Activated CD4-positive, alpha-beta T cell treated with anti-CD3 and anti-CD28 coated beads for 36 hours (primary cell): ENCODE measurements around the gene NKAIN4. TPM values are rescaled to one million over a fixed set of nuclear protein-coding genes. Genes with fewer than 3 reads are reported as not detected.
A peak's percentile ranks its signal among the peaks of the same experiment; 100 is the strongest.

Experiments used
- ATAC-seq: fragments of 200-7000 bp; cut with Tn5 transposase; one replicate; pipeline ENCODE4 v1.10.0; 2021; ENCODE audit warnings: mild to moderate bottlenecking, moderate library complexity
- CTCF ChIA-PET: fragments of 350-600 bp; sonication (Branson Sonifier 250); formaldehyde crosslinking; loops from one replicate; lab custom pipeline; 2021; ENCODE audit warnings: antibody characterized with exemption; lab: Charles Lee
- POLR2A ChIA-PET: fragments of 350-600 bp; sonication (Branson Sonifier 250); formaldehyde crosslinking; loops from one replicate; lab custom pipeline; 2021; ENCODE audit warnings: antibody characterized with exemption, inconsistent platforms; lab: Charles Lee
- DNase-seq: peaks from one replicate; pipeline ENCODE4 v3.0.0-alpha.2; 2020
- H3K27ac Mint-ChIP-seq: one replicate; pipeline ENCODE4 v1.8.0; 2021; ENCODE audit warnings: mixed read lengths
- H3K27me3 Mint-ChIP-seq: one replicate; pipeline ENCODE4 v1.8.0; 2021; ENCODE audit warnings: mixed read lengths
- H3K36me3 Mint-ChIP-seq: one replicate; pipeline ENCODE4 v1.8.0; 2021; ENCODE audit warnings: low read depth, mixed read lengths
- H3K4me1 Mint-ChIP-seq: one replicate; pipeline ENCODE4 v1.8.0; 2021; ENCODE audit warnings: mixed read lengths
- H3K4me3 Mint-ChIP-seq: one replicate; pipeline ENCODE4 v1.8.0; 2021; ENCODE audit warnings: mild to moderate bottlenecking, moderate library complexity, mixed read lengths
- H3K9me3 Mint-ChIP-seq: one replicate; pipeline ENCODE4 v1.8.0; 2021; ENCODE audit warnings: low read depth, mixed read lengths
- intact Hi-C, 2 experiments: fragments of 100-400 bp; cut with DNase I in 1 of 2; cut with micrococcal nuclease in 1 of 2; formaldehyde crosslinking; loops; one replicate each; pipeline versions ENCODE4 v1.14.2 to v1.15.1; 2022 to 2024; cut with DNase I, micrococcal nuclease
- total RNA-seq, 2 experiments: library from RNA; stranded (reverse); gene quantifications; one replicate each; pipeline ENCODE4 v1.2.3, GENCODE V29; 2021

NKAIN4 gene
- total RNA-seq, 2 experiments from 2014 or later: not detected

GRCh38 chr20:63294536-63294900 lies 40.3 kb upstream of the NKAIN4 start:
- Mint-ChIP-seq H3K9me3 (no peaks in the 10 kb centered on the region), H3K4me3 (no peak overlapping the region), H3K27me3 (peaks cover 10% of the 10 kb centered on the region), H3K36me3 (no peaks in the 10 kb centered on the region), H3K4me1 (peaks cover 6% of the 10 kb centered on the region), H3K27ac (no peak overlapping the region)
- intact Hi-C loops: loop anchor here in 1 of 2 experiments (5.0 kb wide), 1 partner anchor 237 kb away; no protein-coding TSS in a partner anchor
- POLR2A ChIA-PET: interaction anchor here (0.5 kb wide), 1 partner anchor 975 kb away, joined by 3 read pairs; no protein-coding TSS in a partner anchor
- DNase-seq: no peak
- CTCF ChIA-PET: interaction anchor here (0.6 to 0.7 kb wide), 2 partner anchors 71 to 784 kb away, joined by 3 read pairs; no protein-coding TSS in a partner anchor
- ATAC-seq: no peak

DNA sequence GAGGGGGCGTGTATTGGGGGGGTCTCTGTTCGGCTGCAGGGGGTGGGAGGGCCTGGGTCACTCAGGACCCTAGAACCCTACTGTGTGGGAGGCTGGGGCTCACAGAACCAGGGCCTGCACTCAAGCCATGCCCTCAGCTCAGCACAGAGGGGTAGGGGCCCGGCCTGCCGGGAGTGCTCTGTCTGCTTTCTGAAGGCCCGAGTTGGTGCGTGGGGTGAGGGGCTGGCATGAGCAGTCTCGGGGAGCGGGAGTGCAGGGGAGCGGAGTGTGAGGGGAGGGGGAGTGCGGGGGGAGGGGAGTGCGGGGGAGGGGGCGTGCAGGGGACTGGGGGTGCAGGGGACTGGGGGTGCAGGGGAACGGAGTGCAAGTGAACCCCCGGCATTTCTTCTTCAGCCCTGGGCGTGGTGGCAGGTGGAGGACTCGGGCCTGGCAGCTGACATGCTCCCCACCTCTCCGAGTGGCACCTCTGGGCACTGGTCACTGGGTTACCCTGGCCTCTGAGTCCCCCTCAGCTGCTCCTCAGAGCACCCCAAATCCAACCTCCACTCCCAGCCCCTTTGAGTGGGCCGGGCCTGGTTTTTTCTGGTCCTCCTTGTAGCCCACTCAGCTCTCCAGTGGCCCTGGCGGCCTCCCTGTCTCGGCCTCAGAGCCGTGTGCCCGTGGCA lies 39.7 kb upstream of the NKAIN4 start:
- intact Hi-C loops: loop anchor here in 1 of 2 experiments (5.0 kb wide), 1 partner anchor 237 kb away; no protein-coding TSS in a partner anchor
- POLR2A ChIA-PET: no interaction called here
- CTCF ChIA-PET: no interaction called here
- DNase-seq (no peak), ATAC-seq (no peak)
- Mint-ChIP-seq H3K27ac (no peak overlapping the region), H3K36me3 (no peaks in the 10 kb centered on the region), H3K27me3 (peaks cover 7% of the 10 kb centered on the region), H3K9me3 (no peaks in the 10 kb centered on the region), H3K4me3 (no peak overlapping the region), H3K4me1 (peaks cover 6% of the 10 kb centered on the region)

DNA sequence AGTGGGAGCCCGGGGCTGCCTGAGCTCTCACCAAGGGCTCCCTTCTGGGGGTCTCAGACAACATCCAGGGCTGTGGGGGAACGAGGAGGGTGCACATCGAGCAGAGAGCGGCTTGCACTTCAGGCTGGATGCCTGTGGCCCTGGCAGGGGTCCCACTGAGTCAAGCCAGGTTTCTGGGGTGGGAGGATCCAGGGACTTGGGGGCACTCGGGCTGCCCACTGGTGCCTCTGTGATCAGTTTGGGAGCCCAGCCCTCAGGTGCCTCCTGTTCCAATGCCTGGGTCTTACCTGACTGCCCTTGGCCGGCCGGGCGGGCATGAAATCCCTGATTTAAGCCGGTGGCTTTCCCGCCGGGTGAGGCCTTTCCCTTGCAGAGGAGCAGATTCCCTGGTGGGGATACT lies 39.2 kb upstream of the NKAIN4 start:
- Mint-ChIP-seq H3K9me3 (no peaks in the 10 kb centered on the region), H3K4me1 (peaks cover 6% of the 10 kb centered on the region), H3K27ac (no peak overlapping the region), H3K27me3 (peaks cover 5% of the 10 kb centered on the region), H3K36me3 (peaks cover 3% of the 10 kb centered on the region), H3K4me3 (no peak overlapping the region)
- ATAC-seq (no peak), DNase-seq (no peak)
- ChIA-PET CTCF (no interaction called here), POLR2A (interaction anchor here (0.6 kb wide), 1 partner anchor 221 kb away, joined by 3 read pairs; no protein-coding TSS in a partner anchor)
- intact Hi-C loops: loop anchor here in 1 of 2 experiments (5.0 kb wide), 1 partner anchor 236 kb away; no protein-coding TSS in a partner anchor

GRCh38 chr20:63292904-63293303 lies 38.6 kb upstream of the NKAIN4 start, which contains the start of gene COL20A1:
COL20A1 (plus strand) TSS chr20:63293186; CDS start chr20:63295108, 1,922 bp downstream.
- intact Hi-C loops: loop anchor here in 1 of 2 experiments (5.0 kb wide), 1 partner anchor 236 kb away; no protein-coding TSS in a partner anchor
- ChIA-PET POLR2A (interaction anchor here (0.6 kb wide), 1 partner anchor 220 kb away, joined by 3 read pairs; no protein-coding TSS in a partner anchor), CTCF (no interaction called here)
- H3K9me3 Mint-ChIP-seq: no peaks in the 10 kb centered on the region
- H3K36me3 Mint-ChIP-seq: peaks cover 6% of the 10 kb centered on the region
- no peak within 1 kb of the TSS for H3K4me3 Mint-ChIP-seq
- DNase-seq (no peak), ATAC-seq (no peak)
- H3K27ac Mint-ChIP-seq: no peak within 1 kb of the TSS
- H3K4me1 Mint-ChIP-seq: peaks cover 6% of the 10 kb centered on the region
- H3K27me3 Mint-ChIP-seq: peaks cover 5% of the 10 kb centered on the region

- no peak for ATAC-seq
- no peak overlapping the region for H3K4me3 Mint-ChIP-seq
- ChIA-PET CTCF (interaction anchor here (0.5 to 0.6 kb wide), 2 partner anchors 151 to 190 kb away, joined by 3 read pairs; no protein-coding TSS in a partner anchor), POLR2A (no interaction called here)
- H3K4me1 Mint-ChIP-seq: peaks cover 6% of the 10 kb centered on the region
- peaks cover 5% of the 10 kb centered on the region for H3K27me3 Mint-ChIP-seq
- no peak for DNase-seq
- intact Hi-C loops: loop anchor here in 1 of 2 experiments (5.0 kb wide), 1 partner anchor 235 kb away; no protein-coding TSS in a partner anchor
- peaks cover 6% of the 10 kb centered on the region for H3K36me3 Mint-ChIP-seq
- H3K27ac Mint-ChIP-seq: no peak overlapping the region
- no peaks in the 10 kb centered on the region for H3K9me3 Mint-ChIP-seq
Observed at GRCh38 chr20:63292292-63292701, 38.0 kb upstream of the NKAIN4 start.

GRCh38 chr20:63291811-63292210 lies 37.5 kb upstream of the NKAIN4 start:
- ChIA-PET POLR2A (no interaction called here), CTCF (interaction anchor here (0.5 to 1.1 kb wide), 4 partner anchors 10 to 191 kb away, joined by 3 to 4 read pairs (median 3); no protein-coding TSS in a partner anchor)
- peaks cover 6% of the 10 kb centered on the region for H3K36me3 Mint-ChIP-seq
- ATAC-seq: no peak
- DNase-seq: no peak
- peaks cover 6% of the 10 kb centered on the region for H3K4me1 Mint-ChIP-seq
- no peak overlapping the region for H3K4me3 Mint-ChIP-seq
- H3K27ac Mint-ChIP-seq: no peak overlapping the region
- H3K9me3 Mint-ChIP-seq: no peaks in the 10 kb centered on the region
- peaks cover 5% of the 10 kb centered on the region for H3K27me3 Mint-ChIP-seq
- intact Hi-C loops: loop anchor here in 1 of 2 experiments (1.0 to 5.0 kb wide), 2 partner anchors 69 to 235 kb away; no protein-coding TSS in a partner anchor

GRCh38 chr20:63290677-63291472 lies 36.6 kb upstream of the NKAIN4 start:
- Mint-ChIP-seq H3K9me3 (no peaks in the 10 kb centered on the region), H3K36me3 (peaks cover 8% of the 10 kb centered on the region), H3K27ac (no peak overlapping the region), H3K27me3 (peaks cover 5% of the 10 kb centered on the region), H3K4me1 (peaks cover 6% of the 10 kb centered on the region), H3K4me3 (no peak overlapping the region)
- ATAC-seq (peak; percentile 75), DNase-seq (peak; percentile 85)
- ChIA-PET CTCF (interaction anchor here (0.6 to 1.1 kb wide), 3 partner anchors 9 to 18 kb away, joined by 3 to 5 read pairs (median 4); no protein-coding TSS in a partner anchor), POLR2A (interaction anchor here (1.2 kb wide), 1 partner anchor 18 kb away, joined by 3 read pairs; the partner anchor contains the start of gene ARFGAP1)
- intact Hi-C loops: loop anchor here in 1 of 2 experiments (1.0 to 5.0 kb wide), 2 partner anchors 68 to 234 kb away; no protein-coding TSS in a partner anchor

DNA sequence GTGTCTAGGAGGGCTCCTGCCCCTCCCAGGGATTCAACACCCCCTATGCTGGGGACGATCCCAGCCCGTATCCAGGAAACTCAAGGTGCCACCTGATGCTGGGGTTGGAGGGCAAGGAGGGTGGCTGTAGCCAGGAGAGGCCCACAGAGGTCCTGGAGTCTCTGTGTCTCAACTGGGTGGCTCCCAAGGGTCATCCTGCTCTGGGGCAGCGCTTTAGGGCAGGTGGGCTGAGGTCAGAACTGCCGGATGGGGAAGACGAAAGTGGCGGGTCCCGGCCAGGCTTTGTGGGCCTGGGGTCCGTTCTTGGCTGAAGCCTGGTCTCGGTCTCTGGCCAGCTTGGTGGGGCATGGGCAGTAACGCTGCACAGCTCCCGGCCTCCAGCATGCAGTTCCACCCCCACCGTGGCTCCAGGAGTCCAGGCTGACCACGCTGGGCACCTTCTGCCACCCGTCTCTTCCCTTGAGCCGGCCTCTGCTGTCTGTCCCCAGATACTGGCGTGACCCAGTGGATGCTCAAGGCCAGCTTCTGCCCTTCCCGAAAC lies 35.9 kb upstream of the NKAIN4 start:
- CTCF ChIA-PET: interaction anchor here (2.0 kb wide), 1 partner anchor 67 kb away, joined by 4 read pairs; no protein-coding TSS in a partner anchor

DNA sequence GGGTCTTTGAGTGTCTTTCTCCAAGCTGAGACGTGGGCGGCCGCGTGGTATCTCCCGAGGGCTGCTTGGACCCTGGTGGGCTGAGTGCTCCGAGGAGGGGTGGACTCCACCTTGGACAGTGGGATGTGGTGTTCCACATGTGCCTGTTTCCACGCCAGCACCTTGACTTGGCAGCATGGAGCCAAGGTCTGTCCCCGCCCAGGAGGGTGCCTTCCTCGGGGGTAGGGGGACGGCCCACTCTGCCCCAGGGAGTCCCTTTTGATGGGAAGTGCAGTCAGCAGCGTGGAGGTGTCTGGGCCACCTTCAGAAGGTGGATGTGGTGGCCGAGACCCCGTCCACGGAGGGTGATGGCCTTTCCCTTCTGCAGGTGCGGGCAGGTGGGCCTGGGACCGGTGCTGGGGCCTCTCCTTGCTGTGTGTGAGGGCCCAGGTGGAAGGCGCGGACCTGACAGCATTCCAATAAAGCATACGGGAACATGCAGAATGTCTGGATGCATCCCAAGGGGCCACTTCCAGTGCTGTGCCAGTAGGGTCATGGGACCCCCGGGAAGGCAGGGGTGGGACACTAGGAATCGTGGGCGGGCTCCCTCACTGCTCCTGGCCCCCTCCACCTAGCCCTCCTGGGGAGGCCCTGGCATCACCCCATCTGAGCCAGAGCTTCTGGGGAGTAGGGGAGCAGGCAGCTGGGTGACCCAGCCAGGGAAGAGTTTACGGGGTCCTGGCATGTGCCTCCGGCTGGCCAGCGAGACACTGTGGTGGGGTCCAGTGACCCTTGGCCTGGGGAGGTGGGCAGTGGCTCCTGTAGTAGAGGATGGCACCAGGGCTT lies 35.3 kb upstream of the NKAIN4 start:
- H3K4me1 Mint-ChIP-seq: no peaks in the 10 kb centered on the region
- no peak for DNase-seq
- no peak for ATAC-seq
- no peak overlapping the region for H3K4me3 Mint-ChIP-seq
- intact Hi-C loops: loop anchor here in 1 of 2 experiments (5.0 kb wide), 1 partner anchor 232 kb away; no protein-coding TSS in a partner anchor
- POLR2A ChIA-PET: no interaction called here
- H3K27me3 Mint-ChIP-seq: no peaks in the 10 kb centered on the region
- H3K36me3 Mint-ChIP-seq: peaks cover 12% of the 10 kb centered on the region
- CTCF ChIA-PET: interaction anchor here (2.0 kb wide), 1 partner anchor 66 kb away, joined by 4 read pairs; no protein-coding TSS in a partner anchor
- H3K27ac Mint-ChIP-seq: no peak overlapping the region
- no peaks in the 10 kb centered on the region for H3K9me3 Mint-ChIP-seq

More for the DNA sequence above, 35.9 kb upstream of the NKAIN4 start:
- intact Hi-C loops: loop anchor here in 1 of 2 experiments (5.0 kb wide), 1 partner anchor 233 kb away; no protein-coding TSS in a partner anchor
- peaks cover 1% of the 10 kb centered on the region for H3K4me1 Mint-ChIP-seq
- H3K27ac Mint-ChIP-seq: no peak overlapping the region
- DNase-seq (no peak), ATAC-seq (no peak)
- H3K4me3 Mint-ChIP-seq: no peak overlapping the region
- H3K36me3 Mint-ChIP-seq: peaks cover 12% of the 10 kb centered on the region
- POLR2A ChIA-PET: interaction anchor here (1.2 kb wide), 1 partner anchor 18 kb away, joined by 3 read pairs; the partner anchor contains the start of gene ARFGAP1
- H3K27me3 Mint-ChIP-seq: peaks cover 1% of the 10 kb centered on the region
- H3K9me3 Mint-ChIP-seq: no peaks in the 10 kb centered on the region
